ENCODE measurements around the gene S100PBP. TPM values are rescaled to one million over a fixed set of nuclear protein-coding genes. Genes with fewer than 3 reads are reported as not detected.
A peak's percentile ranks its signal among the peaks of the same experiment; 100 is the strongest.

The S100PBP gene
- total RNA-seq, 2 donors from 2014 or later: 24.2 to 30.8 TPM

DNA sequence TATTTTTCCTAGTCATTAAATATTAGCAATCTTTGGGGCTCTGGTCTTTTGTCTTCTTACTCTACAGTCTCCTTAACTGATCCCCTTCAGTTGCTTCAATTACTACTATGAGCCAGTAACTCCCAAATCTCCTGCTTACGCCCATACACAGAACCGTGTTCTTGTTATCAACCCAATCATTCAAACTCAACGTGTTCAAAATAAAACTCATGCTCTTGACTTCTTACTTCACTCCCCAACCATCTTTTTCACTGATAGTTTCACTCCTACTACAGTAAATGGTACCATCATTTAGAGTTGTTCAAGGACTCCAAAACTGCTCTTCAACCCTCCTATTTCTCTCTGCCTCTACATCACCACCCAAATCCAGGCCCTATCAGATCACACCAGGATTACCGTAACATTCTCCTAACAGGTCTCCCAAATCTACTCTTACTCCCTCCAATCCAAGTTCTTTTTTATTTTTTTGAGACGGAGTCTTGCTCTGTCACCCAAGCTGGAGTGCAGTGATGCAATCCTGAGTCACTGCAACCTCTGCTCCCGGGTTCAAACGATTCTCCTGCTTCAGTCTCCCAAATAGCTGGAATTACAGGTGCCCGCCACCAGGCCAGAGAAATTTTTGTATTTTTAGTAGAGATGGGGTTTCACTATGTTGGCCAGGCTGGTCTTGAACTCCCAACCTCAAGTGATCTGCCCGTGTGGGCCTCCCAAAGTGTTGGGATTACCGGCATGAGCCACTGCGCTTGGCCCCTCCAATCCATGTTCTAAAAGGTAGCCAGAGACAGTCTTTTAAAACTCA lies 3.3 kb upstream of the S100PBP start:
- no peak for DNase-seq (ENCODE audit: low spot score)
- intact Hi-C loops (cut with DNase I): no loop called here

DNA sequence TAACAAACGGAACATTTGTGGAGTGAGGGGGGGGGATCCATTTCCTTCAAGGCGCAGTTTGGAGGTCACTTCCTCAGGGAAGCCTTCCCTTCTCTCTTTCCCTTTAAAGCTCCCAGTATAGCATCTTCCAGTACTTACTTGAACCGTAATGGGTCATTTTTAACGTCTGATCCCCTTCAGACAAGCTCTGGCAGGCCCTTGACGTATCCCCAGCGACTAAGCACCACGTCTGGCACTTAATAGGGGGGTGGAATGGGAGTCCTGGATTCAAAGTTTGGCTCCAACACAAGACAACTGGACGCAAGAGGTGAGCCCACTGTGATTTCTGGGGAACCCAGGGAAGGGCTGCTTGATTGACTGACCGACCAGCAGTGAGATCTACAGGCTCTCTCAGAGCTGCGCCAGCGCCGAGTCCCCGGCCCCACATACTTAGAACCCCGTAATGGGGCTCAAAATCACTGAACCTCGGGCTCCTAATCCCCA lies 736 bp upstream of the S100PBP start:
- DNase-seq (ENCODE audit: low spot score): no peak
- intact Hi-C loops (cut with DNase I): no loop called here

GRCh38 chr1:32817815-32818786 lies 648 bp downstream of the S100PBP start:
- intact Hi-C loops (cut with DNase I): no loop called here
- DNase-seq (ENCODE audit: low spot score): peak; percentile 94

DNA sequence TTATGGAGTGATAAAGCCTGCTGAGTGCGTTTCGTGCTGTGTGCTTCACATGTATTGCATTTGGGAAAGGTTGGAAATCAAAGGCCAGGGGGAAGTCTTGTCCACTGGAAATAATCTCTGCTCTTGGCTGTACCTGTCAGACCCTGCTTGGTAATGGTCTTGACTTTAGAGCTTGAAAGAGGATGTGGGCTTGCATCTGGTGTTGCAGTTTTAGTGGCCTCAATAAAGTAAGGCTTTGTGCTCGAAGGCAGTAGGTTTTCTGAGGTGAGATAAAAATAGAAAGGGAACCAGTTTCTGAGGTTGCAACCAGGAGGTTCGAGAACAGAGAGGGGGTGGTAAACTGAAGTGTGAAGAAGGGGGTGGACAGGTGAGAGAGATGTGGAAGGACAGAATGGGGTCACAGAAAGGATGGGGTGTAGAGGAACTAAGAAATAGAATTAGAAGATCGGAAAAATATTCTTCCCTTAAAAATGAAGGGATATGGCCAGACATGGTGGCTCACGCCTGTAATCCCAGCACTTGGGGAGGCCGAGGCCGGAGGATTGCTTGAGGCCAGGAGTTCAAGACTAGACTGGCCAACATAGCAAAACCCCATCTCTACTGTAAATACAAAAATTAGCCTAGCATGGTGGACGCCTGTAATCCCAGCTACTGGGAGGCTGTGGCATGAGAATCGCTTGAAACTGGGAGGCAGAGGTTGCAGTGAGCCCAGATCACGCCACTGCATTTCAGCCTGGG lies 1.5 kb downstream of the S100PBP start:
- DNase-seq (ENCODE audit: low spot score): no peak
- intact Hi-C loops (cut with DNase I): no loop called here

DNA sequence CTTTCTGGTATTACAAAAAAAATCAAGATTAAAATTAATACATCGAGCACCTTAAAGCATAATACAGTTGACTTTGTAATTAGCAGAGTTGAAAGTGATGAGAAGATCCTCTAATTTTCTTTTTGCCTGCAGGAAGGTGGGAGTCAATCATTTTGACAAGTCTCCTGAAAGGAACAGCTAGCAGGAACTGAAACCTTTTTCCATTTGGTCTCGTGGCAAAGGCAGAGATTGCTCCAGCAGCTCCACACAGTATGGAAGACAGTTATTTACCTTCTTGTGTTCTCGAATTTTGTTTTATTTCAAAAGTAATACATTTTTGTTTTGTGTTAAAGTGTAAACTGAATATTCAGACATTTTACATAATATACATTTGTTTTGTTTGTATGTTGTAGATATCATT lies 7.7 kb downstream of the S100PBP start:
- intact Hi-C loops (cut with DNase I): no loop called here
- no peak for DNase-seq (ENCODE audit: low spot score)

- intact Hi-C loops (cut with DNase I): no loop called here
- DNase-seq (ENCODE audit: low spot score): no peak
These were observed 10.9 kb downstream of the S100PBP start for GRCh38 chr1:32828341-32828740.

DNA sequence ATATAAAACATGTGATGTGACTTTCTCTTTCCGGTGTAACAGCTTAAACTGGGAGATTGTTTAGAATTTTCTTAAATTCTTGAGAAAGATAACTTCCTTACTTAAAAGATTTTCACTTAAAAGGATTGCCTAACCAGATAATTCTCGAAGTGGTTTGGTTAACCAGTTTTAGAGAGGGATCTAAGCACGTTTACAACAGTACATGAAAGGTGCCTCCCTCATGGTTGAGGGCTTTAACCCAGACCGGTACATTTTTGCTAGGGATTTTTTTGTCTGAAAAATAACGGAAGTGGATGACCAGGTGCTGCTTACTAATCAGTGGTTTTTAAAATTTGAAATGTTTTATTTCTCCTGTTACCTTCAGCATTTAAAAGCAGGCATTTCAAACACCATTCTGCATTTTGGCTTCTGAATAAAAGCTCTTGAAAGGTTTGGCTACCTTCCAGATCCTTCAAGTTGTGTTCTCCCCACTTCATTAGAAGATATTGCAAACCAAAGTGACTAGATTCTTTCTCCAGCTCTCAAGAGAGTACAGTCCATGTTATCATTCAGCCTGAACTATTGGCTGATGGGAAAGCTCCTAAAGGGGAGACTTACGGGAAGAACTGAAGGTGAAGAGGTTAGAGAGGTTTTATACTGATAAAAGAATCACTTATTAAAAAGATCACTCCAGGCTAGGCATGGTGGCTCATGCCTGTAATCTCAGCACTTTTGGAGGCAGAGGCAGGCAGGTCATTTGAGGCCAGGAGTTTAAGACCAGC lies 12.8 kb downstream of the S100PBP start:
- intact Hi-C loops (cut with DNase I): no loop called here
- no peak for DNase-seq (ENCODE audit: low spot score)

GRCh38 chr1:32831878-32832277 lies 14.4 kb downstream of the S100PBP start:
- intact Hi-C loops (cut with DNase I): no loop called here

GRCh38 chr1:32848354-32849063 lies 31.1 kb downstream of the S100PBP start:
- intact Hi-C loops (cut with DNase I): no loop called here
- DNase-seq (ENCODE audit: low spot score): no peak

More at GRCh38 chr1:32831878-32832277, 14.4 kb downstream of the S100PBP start:
- no peak for DNase-seq (ENCODE audit: low spot score)

DNA sequence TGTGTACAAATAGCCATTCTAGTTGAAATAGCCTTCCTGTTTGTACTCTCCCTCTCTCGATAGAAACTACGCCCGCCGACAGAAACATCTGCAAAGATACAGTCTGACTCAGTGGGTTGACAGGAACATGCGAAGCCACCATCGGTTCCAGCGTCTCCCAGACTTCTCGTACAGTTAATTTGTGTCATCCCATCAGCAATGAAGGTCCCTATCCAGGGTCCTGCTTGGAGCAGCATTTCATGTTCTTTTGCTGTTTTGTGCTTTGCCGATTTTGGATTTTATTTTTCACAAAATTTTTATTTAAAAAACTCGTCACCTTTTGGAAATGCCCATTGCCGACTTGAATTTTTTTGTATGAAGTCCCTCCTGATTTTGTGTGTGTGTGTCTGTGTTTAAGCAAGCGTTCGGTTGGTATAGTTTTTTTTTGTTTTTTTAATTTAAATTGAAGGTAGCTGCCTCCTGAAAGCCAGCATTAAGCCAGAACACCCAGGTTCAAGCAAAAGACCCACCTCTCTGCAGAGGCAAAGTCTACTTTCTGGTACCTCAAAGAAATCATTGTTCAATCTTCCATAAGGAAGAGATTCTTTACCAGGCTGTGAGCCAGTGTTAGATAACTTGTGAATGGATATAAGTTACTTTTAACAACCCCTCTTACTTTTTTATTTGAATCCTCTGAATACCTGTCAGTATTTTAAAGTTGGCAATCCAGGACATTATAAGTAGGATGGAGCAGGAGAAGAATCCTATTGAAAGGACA lies 38.6 kb downstream of the S100PBP start:
- intact Hi-C loops (cut with DNase I): no loop called here
- DNase-seq (ENCODE audit: low spot score): no peak

- intact Hi-C loops (cut with DNase I): no loop called here
- no peak for DNase-seq (ENCODE audit: low spot score)
These were observed 40.7 kb downstream of the S100PBP start for GRCh38 chr1:32858136-32858535.

DNA sequence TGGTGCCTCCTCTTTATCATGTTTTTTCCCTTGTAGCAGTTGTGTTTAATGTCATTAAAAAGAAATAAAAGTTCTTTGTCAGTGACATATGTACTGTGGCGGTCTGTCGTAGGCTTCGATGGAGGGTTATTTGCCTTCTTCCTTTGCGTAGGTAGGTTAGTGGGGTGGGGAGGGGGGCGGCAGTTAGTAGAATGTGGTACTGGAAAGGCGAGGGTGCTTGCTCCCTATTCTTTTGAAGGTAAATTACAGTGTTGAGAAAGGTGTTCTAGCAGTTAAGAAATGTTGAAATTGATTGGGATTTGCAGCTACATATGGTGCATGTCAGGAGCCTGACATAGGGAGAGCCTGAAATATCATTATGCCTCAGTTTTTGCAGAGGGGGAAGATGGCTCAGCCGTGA lies 41.3 kb downstream of the S100PBP start:
- intact Hi-C loops (cut with DNase I): no loop called here
- DNase-seq (ENCODE audit: low spot score): no peak

- no peak for DNase-seq (ENCODE audit: low spot score)
- intact Hi-C loops (cut with DNase I): no loop called here
These were observed 42.5 kb downstream of the S100PBP start for GRCh38 chr1:32859915-32860314.

DNA sequence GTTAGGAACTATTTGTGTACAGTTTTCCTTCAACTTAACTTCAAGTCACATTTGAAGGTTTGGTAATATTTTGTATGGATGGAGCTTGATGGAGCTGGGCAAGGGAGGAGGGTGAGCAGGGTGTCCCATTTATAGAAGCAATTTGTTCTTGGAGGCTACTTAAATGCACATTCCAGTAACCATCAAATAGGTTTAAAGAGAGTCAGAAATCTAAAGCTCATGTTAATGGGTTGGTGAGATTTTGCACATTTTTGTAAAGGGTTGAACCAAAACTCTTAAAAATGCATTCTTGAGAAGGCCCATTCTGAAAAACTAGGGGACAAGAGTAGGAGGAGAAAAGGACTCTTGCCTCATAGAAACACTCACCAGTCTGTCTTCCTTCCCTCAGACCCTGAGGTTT lies 43.1 kb downstream of the S100PBP start:
- intact Hi-C loops (cut with DNase I): no loop called here
- DNase-seq (ENCODE audit: low spot score): no peak

DNA sequence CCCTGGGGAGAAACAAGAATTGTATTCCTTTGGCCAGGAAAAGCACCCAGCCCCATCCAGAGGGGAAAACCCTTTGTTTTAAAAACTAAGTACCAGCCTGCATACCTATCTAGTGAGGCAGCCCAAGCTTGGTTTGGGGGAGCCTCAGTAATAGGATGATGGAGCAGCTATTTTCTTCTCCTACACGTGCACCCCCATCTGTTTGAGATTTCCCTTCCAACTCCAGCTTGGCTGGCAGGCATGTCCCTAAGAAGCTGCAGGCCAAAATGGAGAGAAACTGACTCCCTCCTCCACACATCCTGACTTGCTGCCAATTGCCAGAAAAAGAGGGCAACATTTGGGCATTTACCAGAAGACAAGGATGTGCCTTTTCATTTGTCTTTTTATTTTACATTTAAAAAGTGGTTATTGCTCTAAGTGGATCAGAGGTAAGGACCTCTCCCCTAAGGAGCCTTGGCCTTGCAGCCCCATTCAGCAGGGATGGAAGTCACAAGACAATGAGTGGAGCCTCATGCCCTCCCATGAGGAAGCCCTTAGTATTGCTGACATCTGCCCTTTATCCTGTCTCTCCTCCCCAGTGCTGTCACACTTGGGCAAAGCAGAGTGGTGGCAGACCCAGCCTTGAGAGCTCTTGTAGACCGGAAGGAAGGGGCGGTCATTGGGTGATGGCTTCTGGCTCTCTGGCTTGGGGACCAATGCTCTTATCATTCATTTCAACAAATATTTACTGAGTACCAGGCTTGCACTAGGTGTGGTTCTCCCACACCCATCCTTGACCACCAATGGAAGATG lies 44.6 kb downstream of the S100PBP start:
- DNase-seq (ENCODE audit: low spot score): no peak
- intact Hi-C loops (cut with DNase I): no loop called here

DNA sequence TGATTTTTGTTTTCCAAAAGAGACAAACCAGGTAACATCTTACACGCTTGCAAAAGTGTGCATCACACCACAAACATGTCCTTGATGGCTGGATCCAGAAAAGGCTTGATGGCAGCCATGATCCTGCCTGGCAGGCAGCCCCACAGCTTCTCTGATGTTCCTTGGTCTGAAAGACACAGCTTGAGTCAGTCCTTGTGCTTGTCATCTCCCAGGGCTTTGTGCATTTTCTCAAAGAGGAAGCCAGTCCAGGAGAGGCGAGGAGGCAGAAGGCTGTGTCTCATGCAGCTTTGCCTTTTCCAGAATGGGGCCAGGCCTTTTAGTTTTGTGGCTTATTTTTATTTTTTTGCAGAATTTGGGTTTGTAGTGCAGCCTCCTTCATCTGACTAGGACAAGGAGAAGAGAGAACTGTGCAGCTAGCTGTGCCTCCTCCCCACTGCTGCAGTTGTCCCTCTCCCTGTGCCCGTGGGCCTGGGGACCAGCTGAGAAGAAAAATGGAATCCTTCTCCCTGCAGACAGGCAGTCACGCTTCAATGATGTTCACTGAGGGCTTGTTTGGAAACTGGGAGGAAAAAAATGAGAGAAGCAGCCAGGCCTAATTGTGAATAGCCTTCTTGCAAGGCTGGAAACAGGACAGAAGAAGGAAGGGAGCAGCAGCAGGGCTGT lies 45.9 kb downstream of the S100PBP start:
- DNase-seq (ENCODE audit: low spot score): no peak
- intact Hi-C loops (cut with DNase I): no loop called here

Data from posterior vena cava (tissue), 2 donors.